HG02852 (cell line): ENCODE measurements around the gene ATF2.
A peak's percentile ranks its signal among the peaks of the same experiment; 100 is the strongest.
"Not testable (repeated sequence)": the region's sequence is repeated elsewhere in the genome, so short reads cannot be mapped to it uniquely, and the experiment has no call there.

Experiments
- ATAC-seq: cut with Tn5 transposase; IDR thresholded peaks from one replicate; pipeline ENCODE4 v1.9.1; 2021; ENCODE audit warnings: mild to moderate bottlenecking, moderate library complexity; ENCODE audit not compliant: unreplicated experiment

ATF2 gene

GRCh38 chr2:175097297-175097696, 70.7 kb downstream of the ATF2 start:
- ATAC-seq, result no peak

GRCh38 chr2:175084117-175084516, 83.9 kb downstream of the ATF2 start:
- ATAC-seq, result not testable (repeated sequence)

- no peak for ATAC-seq
Observed at GRCh38 chr2:175080479-175080878, 87.5 kb downstream of the ATF2 start.

GRCh38 chr2:175076272-175076671, 91.7 kb downstream of the ATF2 start:
- ATAC-seq, result no peak

- no peak for ATAC-seq
Observed at GRCh38 chr2:175074478-175074877, 93.5 kb downstream of the ATF2 start.

GRCh38 chr2:175068534-175068933, 99.5 kb downstream of the ATF2 start:
- ATAC-seq, result no peak

- no peak for ATAC-seq
Observed at GRCh38 chr2:175066411-175066810, 101.6 kb downstream of the ATF2 start.

- no peak for ATAC-seq
Observed at GRCh38 chr2:175064797-175065196, 103.2 kb downstream of the ATF2 start.

GRCh38 chr2:175063741-175064140, 104.3 kb downstream of the ATF2 start:
- no peak for ATAC-seq

- no peak for ATAC-seq
Observed at GRCh38 chr2:175062787-175063585, 105.0 kb downstream of the ATF2 start.

GRCh38 chr2:175057078-175057685, 110.8 kb downstream of the ATF2 start:
- ATAC-seq, result no peak

GRCh38 chr2:175055993-175056392, 112.0 kb downstream of the ATF2 start:
- ATAC-seq, result no peak

GRCh38 chr2:175054340-175054739, 113.7 kb downstream of the ATF2 start:
- peak; percentile 56 for ATAC-seq

- ATAC-seq, result no peak
Observed at GRCh38 chr2:175049661-175050060, 118.3 kb downstream of the ATF2 start.

- peak; percentile 73 for ATAC-seq
Observed at GRCh38 chr2:175048275-175048674, 119.7 kb downstream of the ATF2 start.

GRCh38 chr2:175039490-175039889, 128.5 kb downstream of the ATF2 start:
- no peak for ATAC-seq

- ATAC-seq, result no peak
Observed at GRCh38 chr2:175039031-175039430, 129.0 kb downstream of the ATF2 start.

- ATAC-seq, result no peak
Observed at GRCh38 chr2:175037941-175038340, 130.1 kb downstream of the ATF2 start.

GRCh38 chr2:175036582-175037018, 131.4 kb downstream of the ATF2 start:
- no peak for ATAC-seq

- ATAC-seq, result no peak
Observed at GRCh38 chr2:175035806-175036205, 132.2 kb downstream of the ATF2 start.

GRCh38 chr2:175034716-175035115, 133.3 kb downstream of the ATF2 start:
- ATAC-seq, result no peak
